ENCODE results near the gene MSRB1. TPM values are rescaled to one million over a fixed set of nuclear protein-coding genes. Genes with fewer than 3 reads are reported as not detected.
A peak's percentile ranks its signal among the peaks of the same experiment; 100 is the strongest.

MSRB1 gene
- total and polyA plus RNA-seq, 9 of the 15 experiments (the other 6 are each of a cell fraction or from before 2014, with no cell fraction given), result 5.4 to 33.7 (median 25.7) TPM

- TF ChIP-seq E2F5 (CRISPR knock-in tag; IDR thresholded peaks at IDR 0.05), result peak; percentile 59; the same call in 1 of the 2 replicates
- no peak for TF ChIP-seq KDM4B (IDR thresholded peaks at IDR 0.05; ENCODE audit: borderline replicate concordance in 2 of 2, low read depth in 1 of 2)
- no peak for TF ChIP-seq PHTF2 (CRISPR knock-in tag; IDR thresholded peaks at IDR 0.05)
- no peak for TF ChIP-seq NKRF (IDR thresholded peaks at IDR 0.05; ENCODE audit: borderline replicate concordance)
- TF ChIP-seq HEY1 (CRISPR knock-in tag; IDR thresholded peaks at IDR 0.05; ENCODE audit: borderline replicate concordance), result no peak
- no peak for TF ChIP-seq ZBTB8A (IDR thresholded peaks at IDR 0.05; ENCODE audit: partially characterized antibody)
- peak; percentile 71; the same call in 1 of the 2 replicates for TF ChIP-seq PHF8 (IDR thresholded peaks at IDR 0.05; ENCODE audit: borderline replicate concordance, low read length)
- TF ChIP-seq JUND (IDR thresholded peaks at IDR 0.05; ENCODE audit: borderline replicate concordance, low read depth, low read length), result peak; percentile 44
- no peak; the same call in 2 of the 3 replicates for TF ChIP-seq JUND (tag; IDR thresholded peaks at IDR 0.05; ENCODE audit: borderline replicate concordance, low read depth, low read length)
- peak; percentile 97 for TF ChIP-seq HMGXB4 (CRISPR knock-in tag; IDR thresholded peaks at IDR 0.05)
- no peak for TF ChIP-seq ZNF785 (CRISPR knock-in tag; IDR thresholded peaks at IDR 0.05)
- TF ChIP-seq, protein P1, sequence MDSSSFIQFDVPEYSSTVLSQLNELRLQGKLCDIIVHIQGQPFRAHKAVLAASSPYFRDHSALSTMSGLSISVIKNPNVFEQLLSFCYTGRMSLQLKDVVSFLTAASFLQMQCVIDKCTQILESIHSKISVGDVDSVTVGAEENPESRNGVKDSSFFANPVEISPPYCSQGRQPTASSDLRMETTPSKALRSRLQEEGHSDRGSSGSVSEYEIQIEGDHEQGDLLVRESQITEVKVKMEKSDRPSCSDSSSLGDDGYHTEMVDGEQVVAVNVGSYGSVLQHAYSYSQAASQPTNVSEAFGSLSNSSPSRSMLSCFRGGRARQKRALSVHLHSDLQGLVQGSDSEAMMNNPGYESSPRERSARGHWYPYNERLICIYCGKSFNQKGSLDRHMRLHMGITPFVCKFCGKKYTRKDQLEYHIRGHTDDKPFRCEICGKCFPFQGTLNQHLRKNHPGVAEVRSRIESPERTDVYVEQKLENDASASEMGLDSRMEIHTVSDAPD (CRISPR knock-in tag; IDR thresholded peaks at IDR 0.05), result no peak
- TF ChIP-seq CREM (IDR thresholded peaks at IDR 0.05; ENCODE audit: low read depth), result peak; percentile 62
- TF ChIP-seq ZNF431 (CRISPR knock-in tag; IDR thresholded peaks at IDR 0.05), result peak; percentile 47; the same call in 1 of the 2 replicates
- TF ChIP-seq LCOR (CRISPR knock-in tag; IDR thresholded peaks at IDR 0.05), result no peak
- TF ChIP-seq MAFF (IDR thresholded peaks at IDR 0.05; ENCODE audit: low read length), result no peak
- peak; percentile 37; the same call in 1 of the 2 replicates for TF ChIP-seq KLF1 (tag; IDR thresholded peaks at IDR 0.05)
- TF ChIP-seq, protein P2, sequence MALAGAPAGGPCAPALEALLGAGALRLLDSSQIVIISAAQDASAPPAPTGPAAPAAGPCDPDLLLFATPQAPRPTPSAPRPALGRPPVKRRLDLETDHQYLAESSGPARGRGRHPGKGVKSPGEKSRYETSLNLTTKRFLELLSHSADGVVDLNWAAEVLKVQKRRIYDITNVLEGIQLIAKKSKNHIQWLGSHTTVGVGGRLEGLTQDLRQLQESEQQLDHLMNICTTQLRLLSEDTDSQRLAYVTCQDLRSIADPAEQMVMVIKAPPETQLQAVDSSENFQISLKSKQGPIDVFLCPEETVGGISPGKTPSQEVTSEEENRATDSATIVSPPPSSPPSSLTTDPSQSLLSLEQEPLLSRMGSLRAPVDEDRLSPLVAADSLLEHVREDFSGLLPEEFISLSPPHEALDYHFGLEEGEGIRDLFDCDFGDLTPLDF (CRISPR knock-in tag; IDR thresholded peaks at IDR 0.05), result peak; percentile 87
- TF ChIP-seq SMC3 (conservative IDR thresholded peaks at IDR 0.05; ENCODE audit: insufficient read depth, low read depth, low read length), result peak; percentile 95
- no peak for TF ChIP-seq ZNF551 (CRISPR knock-in tag; IDR thresholded peaks at IDR 0.05)
These were observed 13.2 kb downstream of the MSRB1 start (continued) for GRCh38 chr16:1929578-1930337.
